Inflammatory macrophage treated with lipopolysaccharide for 1 hour (primary cell): Measurements from ENCODE around the gene NKX2-2.
"Not testable (repeated sequence)": the region's sequence is repeated elsewhere in the genome, so short reads cannot be mapped to it uniquely, and the experiment has no call there.

Experiments
- DNase-seq, 2 donors: peaks; one replicate each; pipeline ENCODE4 v3.0.0-alpha.2; 2020 to 2022

The NKX2-2 gene

GRCh38 chr20:21508230-21509078, 5.4 kb downstream of the NKX2-2 start:
- no peak for DNase-seq

GRCh38 chr20:21507400-21508229, 6.2 kb downstream of the NKX2-2 start:
- no peak for DNase-seq

GRCh38 chr20:21505810-21506530, 7.9 kb downstream of the NKX2-2 start:
- DNase-seq: peak; percentile 29 to 60

GRCh38 chr20:21505161-21505809, 8.6 kb downstream of the NKX2-2 start:
- DNase-seq: peak in 1 of 2 donors; percentile 75

GRCh38 chr20:21504323-21504722, 9.5 kb downstream of the NKX2-2 start:
- no peak for DNase-seq

GRCh38 chr20:21503345-21503744, 10.5 kb downstream of the NKX2-2 start:
- DNase-seq: no peak

- DNase-seq: no peak
Measured at GRCh38 chr20:21501184-21501583, 12.7 kb downstream of the NKX2-2 start.

GRCh38 chr20:21500599-21500998, 13.3 kb downstream of the NKX2-2 start:
- no peak for DNase-seq

GRCh38 chr20:21499641-21500040, 14.2 kb downstream of the NKX2-2 start:
- no peak for DNase-seq

GRCh38 chr20:21498635-21499034, 15.2 kb downstream of the NKX2-2 start:
- no peak for DNase-seq

- DNase-seq: no peak
Measured at GRCh38 chr20:21498195-21498594, 15.7 kb downstream of the NKX2-2 start.

- DNase-seq: no peak
Measured at GRCh38 chr20:21496452-21496851, 17.4 kb downstream of the NKX2-2 start.

GRCh38 chr20:21493049-21493448, 20.8 kb downstream of the NKX2-2 start:
- no peak for DNase-seq

- DNase-seq: no peak
Measured at GRCh38 chr20:21490105-21490504, 23.8 kb downstream of the NKX2-2 start.

GRCh38 chr20:21480144-21480543, 33.7 kb downstream of the NKX2-2 start:
- not testable (repeated sequence) for DNase-seq

GRCh38 chr20:21465799-21466198, 48.1 kb downstream of the NKX2-2 start:
- DNase-seq: no peak

- no peak for DNase-seq
Measured at GRCh38 chr20:21464916-21465315, 48.9 kb downstream of the NKX2-2 start.
